ENCODE measurements around the gene FOXRED2.

The FOXRED2 gene

GRCh38 chr22:36475341-36475740 lies 31.5 kb downstream of the FOXRED2 start:
- H3K4me2 ChIP-seq (ENCODE audit: low read depth, low read length, poor library complexity, severe bottlenecking), result no peak overlapping the region
- no peaks in the 10 kb centered on the region for H3K9me3 ChIP-seq (ENCODE audit: insufficient read depth, low read length)
- peaks cover 5% of the 10 kb centered on the region; the same call in 1 of the 2 replicates for H3K36me3 ChIP-seq (ENCODE audit: low read length)
- H4K20me1 ChIP-seq (ENCODE audit: low read depth, low read length), result no peaks in the 10 kb centered on the region
- H3K9ac ChIP-seq (ENCODE audit: low read length), result no peak overlapping the region
- H3K27me3 ChIP-seq (ENCODE audit: low read length), result no peaks in the 10 kb centered on the region
- no peak overlapping the region for H3K27ac ChIP-seq (ENCODE audit: low read depth, low read length)
- no peak overlapping the region for H3K4me3 ChIP-seq (ENCODE audit: insufficient read depth, low read length, poor library complexity, severe bottlenecking)
- no peak overlapping the region for H2AFZ ChIP-seq (ENCODE audit: low read depth, low read length, severe bottlenecking)
- peaks cover 8% of the 10 kb centered on the region for H3K79me2 ChIP-seq (ENCODE audit: insufficient read depth, low read length)
- no peak for TF ChIP-seq CTCF (IDR thresholded peaks at IDR 0.05; ENCODE audit: insufficient read depth, low read length, poor library complexity, severe bottlenecking)
- no peak for TF ChIP-seq EZH2phosphoT487 (conservative IDR thresholded peaks at IDR 0.05; ENCODE audit: low read length)
- H3K9me2 ChIP-seq (replicated peaks; ENCODE audit: insufficient read depth, low read length), result no peaks in the 10 kb centered on the region
- H3F3A ChIP-seq (ENCODE audit: insufficient read depth), result no peaks in the 10 kb centered on the region

DNA sequence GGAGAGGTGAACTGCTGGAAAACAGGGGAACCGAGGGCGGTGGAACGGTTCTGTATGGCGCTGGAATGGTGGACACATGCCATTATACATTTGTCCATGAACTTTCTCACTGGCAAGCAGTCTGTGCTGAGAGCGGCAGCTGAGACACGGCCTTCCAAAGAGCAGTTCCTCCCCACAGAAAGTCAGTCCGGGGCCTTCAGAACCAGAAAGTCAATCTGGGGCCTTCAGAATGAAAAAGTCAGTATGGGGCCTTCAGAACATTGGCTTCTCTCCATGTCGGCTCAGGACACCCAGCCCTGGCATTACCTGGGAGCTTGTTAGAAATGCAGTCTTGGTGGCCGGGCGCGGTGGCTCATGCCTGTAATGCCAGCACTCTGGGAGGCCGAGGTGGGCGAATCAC lies 34.2 kb downstream of the FOXRED2 start:
- Histone ChIP-seq H3K9ac (ENCODE audit: low read length) (no peak overlapping the region), H4K20me1 (ENCODE audit: low read depth, low read length) (no peaks in the 10 kb centered on the region), H2AFZ (ENCODE audit: low read depth, low read length, severe bottlenecking) (no peak overlapping the region), H3K36me3 (ENCODE audit: low read length) (peaks cover 5% of the 10 kb centered on the region; the same call in 1 of the 2 replicates), H3K9me3 (ENCODE audit: insufficient read depth, low read length) (no peaks in the 10 kb centered on the region), H3K9me2 (replicated peaks; ENCODE audit: insufficient read depth, low read length) (no peaks in the 10 kb centered on the region), H3K4me2 (ENCODE audit: low read depth, low read length, poor library complexity, severe bottlenecking) (no peak overlapping the region), H3K4me3 (ENCODE audit: insufficient read depth, low read length, poor library complexity, severe bottlenecking) (no peak overlapping the region), H3K27ac (ENCODE audit: low read depth, low read length) (no peak overlapping the region), H3K79me2 (ENCODE audit: insufficient read depth, low read length) (no peaks in the 10 kb centered on the region), H3F3A (ENCODE audit: insufficient read depth) (no peaks in the 10 kb centered on the region), H3K27me3 (ENCODE audit: low read length) (no peaks in the 10 kb centered on the region)
- TF ChIP-seq CTCF (IDR thresholded peaks at IDR 0.05; ENCODE audit: insufficient read depth, low read length, poor library complexity, severe bottlenecking), result no peak
- no peak for TF ChIP-seq EZH2phosphoT487 (conservative IDR thresholded peaks at IDR 0.05; ENCODE audit: low read length)

GRCh38 chr22:36471341-36471821 lies 35.5 kb downstream of the FOXRED2 start:
- Histone ChIP-seq H3K27me3 (ENCODE audit: low read length) (no peaks in the 10 kb centered on the region), H3K9ac (ENCODE audit: low read length) (no peak overlapping the region), H3K27ac (ENCODE audit: low read depth, low read length) (no peak overlapping the region), H3K9me3 (ENCODE audit: insufficient read depth, low read length) (no peaks in the 10 kb centered on the region), H4K20me1 (ENCODE audit: low read depth, low read length) (no peaks in the 10 kb centered on the region), H3K79me2 (ENCODE audit: insufficient read depth, low read length) (no peaks in the 10 kb centered on the region), H3K4me2 (ENCODE audit: low read depth, low read length, poor library complexity, severe bottlenecking) (no peak overlapping the region), H3F3A (ENCODE audit: insufficient read depth) (no peaks in the 10 kb centered on the region), H3K9me2 (replicated peaks; ENCODE audit: insufficient read depth, low read length) (no peaks in the 10 kb centered on the region), H3K36me3 (ENCODE audit: low read length) (peaks cover 5% of the 10 kb centered on the region; the same call in 1 of the 2 replicates), H2AFZ (ENCODE audit: low read depth, low read length, severe bottlenecking) (no peak overlapping the region), H3K4me3 (ENCODE audit: insufficient read depth, low read length, poor library complexity, severe bottlenecking) (no peak overlapping the region)
- TF ChIP-seq CTCF (IDR thresholded peaks at IDR 0.05; ENCODE audit: insufficient read depth, low read length, poor library complexity, severe bottlenecking), result no peak
- TF ChIP-seq EZH2phosphoT487 (conservative IDR thresholded peaks at IDR 0.05; ENCODE audit: low read length), result no peak

All from SU-DHL-6 (cell line).